Fibroblast of lung (primary cell): ENCODE results near the gene SPRED2. TPM values are rescaled to one million over a fixed set of nuclear protein-coding genes. Genes with fewer than 3 reads are reported as not detected.

Experiments used
- DNase-seq, 2 donors: peaks; one replicate each; pipeline versions ENCODE4 v3.0.0 to v3.0.0-alpha.2; 2010; ENCODE audit warnings: low read depth in 2 of 2
- H2AFZ ChIP-seq: 2 replicates; pipeline ENCODE4 v1.5.1; 2012; ENCODE audit warnings: low read length, control low read depth, inconsistent platforms
- H3K27ac ChIP-seq: 2 replicates; pipeline ENCODE4 v1.5.1; 2011; ENCODE audit warnings: low read length, control low read depth; ENCODE audit not compliant: insufficient read depth
- H3K27me3 ChIP-seq: 2 replicates; pipeline ENCODE4 v1.5.1; 2011; ENCODE audit warnings: mild to moderate bottlenecking, low read length; ENCODE audit not compliant: control insufficient read depth, insufficient read depth
- H3K36me3 ChIP-seq: 2 replicates; pipeline ENCODE4 v1.5.1; 2011; ENCODE audit warnings: low read length; ENCODE audit not compliant: control insufficient read depth, insufficient read depth
- H3K4me1 ChIP-seq: 2 replicates; pipeline ENCODE4 v1.5.1; 2011; ENCODE audit warnings: low read length; ENCODE audit not compliant: control insufficient read depth, insufficient read depth; ENCODE audit errors: extremely low read depth
- H3K4me2 ChIP-seq: 2 replicates; pipeline ENCODE4 v1.5.1; 2011; ENCODE audit warnings: low read length, control low read depth; ENCODE audit not compliant: insufficient read depth; ENCODE audit errors: extremely low read depth
- H3K4me3 ChIP-seq, 4 experiments: fragments of 200-600 bp in 1 of 4; sonication (generic) in 1 of 4; replicated peaks in 1 of 4; 2 replicates each; pipeline ENCODE4 v1.5.1; 2011 to 2016; ENCODE audit warnings: low read length in 4 of 4, low read depth in 3 of 4, mild to moderate bottlenecking in 3 of 4, control low read depth in 2 of 4, inconsistent platforms in 1 of 4, mixed read lengths in 1 of 4; ENCODE audit not compliant: insufficient read depth in 1 of 4; ENCODE audit errors: control extremely low read depth in 1 of 4
- H3K79me2 ChIP-seq: 2 replicates; pipeline ENCODE4 v1.5.1; 2012; ENCODE audit warnings: mild to moderate bottlenecking, low read length, inconsistent platforms; ENCODE audit not compliant: control insufficient read depth, insufficient read depth
- H3K9ac ChIP-seq: 2 replicates; pipeline ENCODE4 v1.5.1; 2011; ENCODE audit warnings: mild to moderate bottlenecking, low read length, control low read depth; ENCODE audit not compliant: insufficient read depth
- H3K9me3 ChIP-seq: 2 replicates; pipeline ENCODE4 v1.5.1; 2012; ENCODE audit warnings: low read depth, low read length; ENCODE audit not compliant: control insufficient read depth, insufficient read depth
- H4K20me1 ChIP-seq: 2 replicates; pipeline ENCODE4 v1.5.1; 2011; ENCODE audit warnings: low read length; ENCODE audit not compliant: control insufficient read depth, insufficient read depth; ENCODE audit errors: extremely low read depth
- CTCF ChIP-seq, 2 donors: IDR thresholded peaks in 1 of 2; conservative IDR thresholded peaks in 1 of 2; 1 replicate in 1 of 2; 2 replicates in 1 of 2; pipeline ENCODE4 v1.5.1; 2011 to 2012; ENCODE audit warnings: low read length in 2 of 2, control low read depth in 1 of 2, inconsistent platforms in 1 of 2, low read depth in 1 of 2, mild to moderate bottlenecking in 1 of 2
- EZH2 ChIP-seq: IDR thresholded peaks from 2 replicates; pipeline ENCODE4 v1.5.1; 2012; ENCODE audit warnings: low read length, control low read depth, mild to moderate bottlenecking; ENCODE audit errors: missing control alignments
- polyA plus RNA-seq, 2 donors: library from polyadenylated mRNA; depleted of rRNA in 1 of 2; stranded (reverse) in 1 of 2; unstranded in 1 of 2; fragments of >200 nt; gene quantifications; 2 replicates each; pipeline ENCODE4 v1.2.1, GENCODE V29; 2011 to 2012; ENCODE audit warnings: missing spikeins in 1 of 2
- total RNA-seq: library from RNA; depleted of rRNA; stranded (reverse); fragments of >200 nt; gene quantifications from 2 replicates; pipeline ENCODE4 v1.2.1, GENCODE V29; 2014

Gene SPRED2
- total and polyA plus RNA-seq, 2 donors (not counting 1 experiment from before 2014, with no cell fraction given), result 9.4 to 26.1 TPM

DNA sequence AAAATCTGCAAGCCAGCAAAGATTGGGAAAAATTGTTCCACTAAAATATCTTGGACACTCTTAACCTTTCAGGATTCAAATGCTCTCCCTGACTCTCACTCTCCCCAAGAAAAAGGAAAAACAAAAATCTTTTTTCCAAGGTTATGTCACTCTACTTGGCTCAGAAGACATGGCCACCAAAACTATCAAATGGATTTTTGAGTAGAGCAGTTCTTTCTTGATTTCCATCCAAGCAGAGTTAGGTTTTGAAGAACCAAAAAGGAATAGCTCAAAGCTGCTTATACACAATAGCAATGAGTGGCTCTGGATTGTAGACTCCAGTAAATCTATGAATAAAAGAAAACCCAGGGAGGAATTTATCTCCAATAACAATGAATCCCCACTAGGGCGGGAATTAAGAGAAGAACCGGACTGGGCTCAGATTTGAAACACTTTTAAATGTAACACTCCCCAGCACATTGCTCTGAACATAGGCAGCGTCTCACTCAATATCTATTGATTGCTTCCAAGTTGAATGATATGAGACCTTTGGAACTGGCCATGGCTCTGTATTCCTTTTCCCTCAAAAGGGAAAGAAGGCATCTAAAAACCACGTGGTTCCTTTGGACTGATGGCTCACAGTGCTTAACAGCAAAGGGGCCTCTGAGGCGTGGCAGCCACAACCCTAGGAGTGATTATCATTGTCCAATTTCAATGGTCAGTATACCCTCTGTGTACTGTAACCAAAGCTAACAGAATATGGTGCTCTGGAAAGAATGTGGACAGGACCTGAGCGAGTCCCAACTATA is 68.3 kb downstream of the SPRED2 start:
- Histone ChIP-seq H2AFZ (no peak overlapping the region), H3K4me2 (no peak overlapping the region), H3K36me3 (no peaks in the 10 kb centered on the region), H3K4me1 (peaks cover 18% of the 10 kb centered on the region), H3K4me3 (no peak overlapping the region), H3K79me2 (peaks cover 45% of the 10 kb centered on the region), H3K9me3 (no peaks in the 10 kb centered on the region), H3K9ac (no peak overlapping the region), H3K27ac (no peak overlapping the region), H3K27me3 (no peaks in the 10 kb centered on the region), H4K20me1 (no peaks in the 10 kb centered on the region)
- TF ChIP-seq CTCF (conservative IDR thresholded peaks at IDR 0.05 in 1 of 2, IDR thresholded peaks at IDR 0.05 in 1 of 2; ENCODE audit: low read depth in 1 of 2, low read length in 2 of 2) (no peak), EZH2 (no peak)
- no peak for DNase-seq

GRCh38 chr2:65361623-65362022 is 70.8 kb downstream of the SPRED2 start:
- Histone ChIP-seq H3K79me2 (peaks cover 68% of the 10 kb centered on the region), H3K4me2 (peak overlapping the region; percentile 33), H3K27me3 (no peaks in the 10 kb centered on the region), H3K4me1 (peaks cover 33% of the 10 kb centered on the region), H4K20me1 (no peaks in the 10 kb centered on the region), H3K9me3 (no peaks in the 10 kb centered on the region), H3K4me3 (no peak overlapping the region), H3K27ac (no peak overlapping the region), H2AFZ (no peak overlapping the region), H3K36me3 (no peaks in the 10 kb centered on the region), H3K9ac (no peak overlapping the region)
- TF ChIP-seq EZH2, result no peak
- TF ChIP-seq CTCF (conservative IDR thresholded peaks at IDR 0.05 in 1 of 2, IDR thresholded peaks at IDR 0.05 in 1 of 2; ENCODE audit: low read depth in 1 of 2, low read length in 2 of 2), result no peak
- DNase-seq, result peak in 1 of 2 donors; percentile 66

DNA sequence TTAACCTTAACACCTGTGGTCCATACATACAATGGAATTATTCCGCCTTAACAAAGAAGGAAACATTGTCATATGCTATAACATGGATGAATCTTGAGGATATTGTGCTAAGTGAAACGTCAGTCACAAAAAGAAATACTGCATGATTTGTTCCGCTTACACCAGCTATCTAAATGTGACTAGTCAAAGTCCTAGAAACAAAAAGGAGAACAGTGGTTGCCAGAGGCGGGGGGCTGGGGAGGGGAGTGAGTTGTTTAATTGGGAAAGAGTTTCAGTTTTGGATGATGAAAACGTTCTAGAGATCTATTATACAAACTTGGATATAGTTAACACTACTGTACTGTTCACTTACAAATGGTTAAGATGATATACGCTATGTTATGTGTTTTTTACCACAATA is 72.0 kb downstream of the SPRED2 start:
- no peak for DNase-seq
- Histone ChIP-seq H2AFZ (no peak overlapping the region), H3K27ac (no peak overlapping the region), H3K9me3 (no peaks in the 10 kb centered on the region), H3K4me1 (peaks cover 23% of the 10 kb centered on the region), H3K36me3 (no peaks in the 10 kb centered on the region), H3K4me2 (no peak overlapping the region), H3K79me2 (peaks cover 69% of the 10 kb centered on the region), H3K27me3 (no peaks in the 10 kb centered on the region), H4K20me1 (no peaks in the 10 kb centered on the region), H3K4me3 (no peak overlapping the region), H3K9ac (no peak overlapping the region)
- TF ChIP-seq CTCF (conservative IDR thresholded peaks at IDR 0.05 in 1 of 2, IDR thresholded peaks at IDR 0.05 in 1 of 2; ENCODE audit: low read depth in 1 of 2, low read length in 2 of 2) (no peak), EZH2 (no peak)
